Pancreas (tissue), 10 donors: ENCODE measurements around the gene MBD5. TPM values are rescaled to one million over a fixed set of nuclear protein-coding genes. Genes with fewer than 3 reads are reported as not detected.

Source experiments
- ATAC-seq, 4 donors: fragments of 200-7000 bp; cut with Tn5 transposase; one replicate each; pipeline versions ENCODE4 v1.8.0 to v1.9.1; 2020; ENCODE audit warnings: mild to moderate bottlenecking in 4 of 4, moderate library complexity in 4 of 4
- DNase-seq, 6 donors: peaks; one replicate each; pipeline ENCODE4 v3.0.0-alpha.2; 2020
- FAIRE-seq: peaks from 2 replicates; lab custom pipeline; 2012; peaks lifted over from hg19 to GRCh38; lab: Jason Lieb, UNC
- H3K27ac ChIP-seq, 4 donors: fragments of 200-600 bp; sonication (generic); 1 replicate in 3 of 4; 2 replicates in 1 of 4; pipeline versions ENCODE4 v1.5.0 to v1.8.0; 2020
- H3K27me3 ChIP-seq, 4 donors: fragments of 200-600 bp; one replicate each; pipeline ENCODE4 v1.8.0; 2021
- H3K36me3 ChIP-seq, 3 donors: fragments of 200-600 bp; sonication (generic) in 1 of 3; one replicate each; pipeline versions ENCODE4 v1.5.0 to v1.8.0; 2020 to 2021
- H3K4me1 ChIP-seq, 3 donors: fragments of 200-600 bp; one replicate each; pipeline ENCODE4 v1.8.0; 2021
- H3K4me3 ChIP-seq, 4 donors: fragments of 200-600 bp; sonication (generic) in 2 of 4; one replicate each; pipeline versions ENCODE4 v1.5.0 to v1.8.0; 2020 to 2021
- H3K9me3 ChIP-seq, 4 donors: fragments of 200-600 bp; one replicate each; pipeline ENCODE4 v1.8.0; 2021
- CTCF ChIP-seq, 4 donors: fragments of 200-600 bp; sonication (generic) in 3 of 4; IDR thresholded peaks; one replicate each; pipeline versions ENCODE4 v1.5.0 to v1.8.0; 2021; ENCODE audit warnings: antibody characterized with exemption in 4 of 4
- WGBS, 2 donors: extraction: QIAGEN DNeasy Blood & Tissue Kit; methylation state at CpG; one replicate each; pipeline ENCODE4 v1.1.7; 2013; 5-methylcytosine and 5-hydroxymethylcytosine counted together
- intact Hi-C, 3 donors: fragments of 100-400 bp; cut with DNase I; formaldehyde crosslinking; loops; one replicate each; pipeline versions ENCODE4 v1.11.1 to v1.14.2; 2022
- polyA plus RNA-seq, 2 donors: library from polyadenylated mRNA; stranded (reverse); fragments of 200-250 nt; gene quantifications; one replicate each; pipeline ENCODE4 v1.2.3, GENCODE V29; 2013
- total RNA-seq, 6 donors: library from RNA; stranded (reverse); fragmentation: NEBNext Ultra II Directional in 4 of 6; extraction: Animal tissue kit (Norgen Biotek cat#: 25700) in 4 of 6; gene quantifications; one replicate each; pipeline versions ENCODE4 v1.2.1 to v1.2.4, GENCODE V29; 2021 to 2023
- donor health status: healthy with polysubstance abuse.
- donor health status: DM: no; HTN: no; CAD: no; lungs with moderate emphysema.
- donor health status: DM: no; HTN: no; CAD: no.
- donor health status: control.
- donor health status: control.
- donor health status: Bipolar disorder and iron deficiency.
- donor health status: DM: yes; HTN: yes; CAD: no.
- donor health status: DM: no; HTN: no; CAD: no.
- donor health status: DM: no; HTN: no; CAD: no.
- donor health status: DM: yes; HTN: yes; CAD: no.

MBD5 gene
- total and polyA plus RNA-seq, 8 donors: 4.5 to 27.4 (median 12.8) TPM

GRCh38 chr2:148096012-148096411 is 75.1 kb downstream of the MBD5 start:
- H3K4me1 ChIP-seq: no peaks in the 10 kb centered on the region
- H3K27me3 ChIP-seq: no peaks in the 10 kb centered on the region
- DNase-seq: no peak
- H3K27ac ChIP-seq: no peak overlapping the region
- H3K4me3 ChIP-seq: no peak overlapping the region
- H3K9me3 ChIP-seq: no peaks in the 10 kb centered on the region
- no peak for TF ChIP-seq CTCF (IDR thresholded peaks at IDR 0.05)
- ATAC-seq: no peak
- intact Hi-C loops: no loop called here
- FAIRE-seq: no peak
- H3K36me3 ChIP-seq: no peaks in the 10 kb centered on the region

GRCh38 chr2:148102641-148103040 is 81.8 kb downstream of the MBD5 start:
- DNase-seq: no peak
- WGBS, 2 donors: 0 to 5% methylated on average over 1 of the region's 1 CpG
- no peak for TF ChIP-seq CTCF (IDR thresholded peaks at IDR 0.05)
- no peak overlapping the region for H3K27ac ChIP-seq
- no peak for ATAC-seq
- intact Hi-C loops: no loop called here
- no peaks in the 10 kb centered on the region for H3K36me3 ChIP-seq
- H3K9me3 ChIP-seq: peaks cover 0 to 4% (median 0%) of the 10 kb centered on the region in 4 donors
- FAIRE-seq: no peak
- no peaks in the 10 kb centered on the region for H3K27me3 ChIP-seq
- no peaks in the 10 kb centered on the region for H3K4me1 ChIP-seq
- no peak overlapping the region for H3K4me3 ChIP-seq

GRCh38 chr2:148103946-148104345 is 83.1 kb downstream of the MBD5 start:
- Histone ChIP-seq H3K27ac (no peak overlapping the region), H3K27me3 (no peaks in the 10 kb centered on the region), H3K36me3 (no peaks in the 10 kb centered on the region), H3K9me3 (peaks cover 0 to 4% (median 0%) of the 10 kb centered on the region in 4 donors), H3K4me3 (no peak overlapping the region), H3K4me1 (no peaks in the 10 kb centered on the region)
- no peak for DNase-seq
- intact Hi-C loops: no loop called here
- TF ChIP-seq CTCF (IDR thresholded peaks at IDR 0.05): no peak
- no peak for FAIRE-seq
- no peak for ATAC-seq

- Histone ChIP-seq H3K4me1 (no peaks in the 10 kb centered on the region), H3K36me3 (no peaks in the 10 kb centered on the region), H3K9me3 (peaks cover 0 to 4% (median 0%) of the 10 kb centered on the region in 4 donors), H3K27ac (no peak overlapping the region), H3K4me3 (no peak overlapping the region), H3K27me3 (no peaks in the 10 kb centered on the region)
- no peak for TF ChIP-seq CTCF (IDR thresholded peaks at IDR 0.05)
- FAIRE-seq (no peak), ATAC-seq (no peak), DNase-seq (no peak)
- intact Hi-C loops: no loop called here
Observed at GRCh38 chr2:148106331-148106730, 85.4 kb downstream of the MBD5 start.

GRCh38 chr2:148108385-148108784 is 87.5 kb downstream of the MBD5 start:
- DNase-seq: no peak
- WGBS, 2 donors: 90 to 96% methylated on average over 5 of the region's 5 CpGs
- intact Hi-C loops: no loop called here
- no peaks in the 10 kb centered on the region for H3K4me1 ChIP-seq
- ATAC-seq: no peak
- no peaks in the 10 kb centered on the region for H3K36me3 ChIP-seq
- no peaks in the 10 kb centered on the region for H3K27me3 ChIP-seq
- no peak for FAIRE-seq
- no peak overlapping the region for H3K27ac ChIP-seq
- no peak for TF ChIP-seq CTCF (IDR thresholded peaks at IDR 0.05)
- H3K9me3 ChIP-seq: peaks cover 0 to 4% (median 0%) of the 10 kb centered on the region in 4 donors
- H3K4me3 ChIP-seq: no peak overlapping the region
